GM12872 (cell line): ENCODE data around the gene CDH5.

ENCODE experiments used
- TF ChIP-seq, protein P1 (sequence below): IDR thresholded peaks from 3 replicates; pipeline ENCODE4 v1.5.1; 2011; ENCODE audit warnings: low read depth, mild to moderate bottlenecking, low read length, moderate library complexity; ENCODE audit not compliant: insufficient read depth

CDH5 gene

DNA sequence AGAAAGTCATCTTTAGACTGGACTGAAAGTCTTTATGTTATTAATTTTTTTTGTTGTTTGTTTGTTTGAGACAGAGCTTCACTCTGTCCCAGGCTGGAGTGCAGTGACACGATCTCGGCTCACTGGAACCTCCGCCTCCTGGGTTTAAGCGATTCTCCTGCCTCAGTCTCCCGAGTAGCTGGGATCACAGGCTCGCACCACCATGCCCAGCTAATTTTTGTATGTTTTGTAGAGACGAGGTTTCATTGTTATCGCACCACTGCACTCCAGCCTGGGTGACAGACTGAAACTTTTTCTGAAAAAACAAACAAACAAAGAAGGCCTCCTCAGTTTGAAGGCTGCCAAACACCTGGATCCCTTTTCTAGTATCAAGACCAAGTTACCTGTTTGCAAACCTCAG, 65.3 kb downstream of the CDH5 start:
- TF ChIP-seq, protein P1, sequence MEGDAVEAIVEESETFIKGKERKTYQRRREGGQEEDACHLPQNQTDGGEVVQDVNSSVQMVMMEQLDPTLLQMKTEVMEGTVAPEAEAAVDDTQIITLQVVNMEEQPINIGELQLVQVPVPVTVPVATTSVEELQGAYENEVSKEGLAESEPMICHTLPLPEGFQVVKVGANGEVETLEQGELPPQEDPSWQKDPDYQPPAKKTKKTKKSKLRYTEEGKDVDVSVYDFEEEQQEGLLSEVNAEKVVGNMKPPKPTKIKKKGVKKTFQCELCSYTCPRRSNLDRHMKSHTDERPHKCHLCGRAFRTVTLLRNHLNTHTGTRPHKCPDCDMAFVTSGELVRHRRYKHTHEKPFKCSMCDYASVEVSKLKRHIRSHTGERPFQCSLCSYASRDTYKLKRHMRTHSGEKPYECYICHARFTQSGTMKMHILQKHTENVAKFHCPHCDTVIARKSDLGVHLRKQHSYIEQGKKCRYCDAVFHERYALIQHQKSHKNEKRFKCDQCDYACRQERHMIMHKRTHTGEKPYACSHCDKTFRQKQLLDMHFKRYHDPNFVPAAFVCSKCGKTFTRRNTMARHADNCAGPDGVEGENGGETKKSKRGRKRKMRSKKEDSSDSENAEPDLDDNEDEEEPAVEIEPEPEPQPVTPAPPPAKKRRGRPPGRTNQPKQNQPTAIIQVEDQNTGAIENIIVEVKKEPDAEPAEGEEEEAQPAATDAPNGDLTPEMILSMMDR = no peak

DNA sequence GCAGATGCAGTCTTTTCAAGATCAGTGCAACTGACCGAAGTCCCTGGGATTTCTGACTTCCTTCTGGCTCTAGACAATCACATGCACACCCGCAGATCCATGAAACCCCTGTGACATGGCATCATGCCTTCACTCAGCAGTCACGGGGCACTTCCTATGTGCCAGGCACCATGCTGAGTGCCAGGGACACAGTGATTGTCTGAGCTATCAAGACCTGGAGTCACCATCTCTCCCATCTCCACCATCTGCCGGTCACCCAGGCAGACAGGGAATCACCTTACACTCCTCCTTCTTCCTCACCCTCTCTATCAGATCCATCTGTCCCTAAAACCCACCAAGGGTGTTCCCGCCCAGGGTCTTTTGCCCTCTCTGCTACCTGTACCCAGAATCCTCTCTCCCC, 65.9 kb downstream of the CDH5 start:
- TF ChIP-seq, protein P1 = no peak

DNA sequence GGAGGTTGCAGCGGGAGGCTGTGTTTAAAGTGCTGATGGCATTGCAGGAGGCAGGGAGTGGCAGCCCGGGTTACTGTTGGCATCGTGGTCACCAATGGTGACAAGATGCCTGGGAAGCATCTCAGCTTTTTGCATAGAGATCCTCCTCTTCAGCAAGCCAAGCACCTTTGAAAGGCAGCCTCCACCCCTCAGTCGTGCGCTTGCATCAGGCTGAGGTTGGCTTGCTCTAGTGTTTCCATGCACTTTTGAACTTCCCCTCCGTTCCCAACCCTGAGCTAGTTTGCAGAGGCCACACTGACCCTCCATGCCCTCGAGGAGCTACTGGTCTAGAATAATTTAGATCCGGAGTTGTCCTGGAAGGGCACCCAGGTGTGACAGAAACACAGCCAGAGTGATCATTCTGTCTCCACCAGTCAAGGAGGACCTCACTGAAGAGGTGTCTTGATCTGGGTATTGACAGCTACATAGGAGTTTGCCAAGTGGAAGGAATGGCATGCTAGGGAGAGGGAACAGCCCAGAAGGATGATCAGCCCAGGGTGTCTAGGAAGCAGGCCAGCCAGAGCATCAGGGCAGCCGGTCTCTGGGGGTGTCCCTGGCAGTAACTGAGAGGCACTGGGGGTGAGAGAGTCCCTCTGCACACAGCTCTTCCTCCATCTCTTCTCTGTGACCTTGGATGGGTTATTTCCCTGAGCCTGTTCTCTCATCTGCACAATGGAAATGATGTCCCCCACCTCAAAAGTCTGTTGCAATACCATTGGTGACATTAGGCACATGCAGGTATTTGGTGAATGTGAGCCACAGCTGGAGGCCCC, 68.3 kb downstream of the CDH5 start:
- TF ChIP-seq, protein P1 = no peak

DNA sequence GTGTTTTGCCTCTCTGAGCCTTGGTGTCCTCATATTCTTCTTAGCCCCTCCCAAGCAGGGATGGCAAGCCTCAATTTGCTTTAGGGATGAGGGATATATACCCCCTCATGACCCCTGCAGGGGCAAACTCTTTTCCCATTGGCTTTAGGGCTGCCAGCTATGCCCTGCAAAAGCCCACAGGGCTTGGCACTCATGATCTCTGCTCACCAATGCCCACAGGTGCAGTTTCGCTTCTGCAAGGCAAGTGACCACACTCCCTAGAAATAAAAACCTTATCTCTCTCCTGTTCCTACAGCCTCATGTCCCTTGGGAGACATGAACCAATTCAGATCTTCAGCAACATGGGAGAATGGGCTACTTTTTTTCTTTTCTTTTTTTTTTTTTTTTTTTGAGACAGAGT, 69.4 kb downstream of the CDH5 start:
- TF ChIP-seq, protein P1 = no peak

DNA sequence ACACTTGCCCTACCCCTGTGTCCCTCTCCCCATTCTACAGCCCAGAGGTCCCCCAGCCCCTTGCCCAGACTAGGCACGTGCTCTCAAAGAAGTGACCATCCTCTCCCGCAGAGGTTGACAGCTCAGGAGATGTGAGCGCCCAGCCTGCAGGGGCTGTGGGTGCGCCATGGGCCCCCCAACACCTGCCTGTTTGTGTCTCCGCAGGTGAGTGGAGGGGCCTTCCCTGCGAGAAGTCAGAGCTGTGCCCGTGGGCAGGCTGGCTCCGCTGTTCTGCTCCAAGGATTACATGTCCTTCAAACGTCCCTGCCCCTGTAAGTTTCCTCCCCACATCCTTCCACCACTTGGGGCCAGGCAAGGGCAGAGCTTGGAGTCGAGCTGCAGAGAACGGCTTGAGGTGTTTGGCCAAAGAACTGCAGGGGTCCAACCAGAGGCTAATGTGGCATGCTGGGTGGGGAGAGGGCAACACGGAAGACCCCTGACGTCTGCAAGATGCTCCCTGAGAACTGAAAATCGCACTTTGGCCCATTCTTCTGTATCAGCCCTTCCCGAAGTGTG, 71.0 kb downstream of the CDH5 start:
- TF ChIP-seq, protein P1 = no peak

DNA sequence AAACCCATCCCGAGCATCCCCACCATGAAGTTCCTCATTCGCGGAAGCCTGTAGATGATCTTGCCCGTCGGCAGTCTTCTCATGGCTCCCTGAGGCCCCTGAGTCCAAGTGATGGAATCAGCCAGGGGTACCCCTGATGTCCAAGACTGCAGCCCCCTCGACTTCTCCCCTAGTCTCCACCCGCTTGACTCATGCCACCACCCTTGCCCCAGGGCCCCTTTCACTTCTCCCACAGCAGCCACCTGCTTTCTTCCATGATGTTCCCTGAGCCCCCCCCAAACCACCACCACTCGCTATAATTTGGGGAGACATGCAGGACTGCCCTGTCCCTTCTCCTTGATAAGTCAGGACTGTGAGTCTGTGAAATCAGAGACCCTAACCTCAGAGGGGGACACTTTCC, 72.0 kb downstream of the CDH5 start:
- TF ChIP-seq, protein P1 = no peak

DNA sequence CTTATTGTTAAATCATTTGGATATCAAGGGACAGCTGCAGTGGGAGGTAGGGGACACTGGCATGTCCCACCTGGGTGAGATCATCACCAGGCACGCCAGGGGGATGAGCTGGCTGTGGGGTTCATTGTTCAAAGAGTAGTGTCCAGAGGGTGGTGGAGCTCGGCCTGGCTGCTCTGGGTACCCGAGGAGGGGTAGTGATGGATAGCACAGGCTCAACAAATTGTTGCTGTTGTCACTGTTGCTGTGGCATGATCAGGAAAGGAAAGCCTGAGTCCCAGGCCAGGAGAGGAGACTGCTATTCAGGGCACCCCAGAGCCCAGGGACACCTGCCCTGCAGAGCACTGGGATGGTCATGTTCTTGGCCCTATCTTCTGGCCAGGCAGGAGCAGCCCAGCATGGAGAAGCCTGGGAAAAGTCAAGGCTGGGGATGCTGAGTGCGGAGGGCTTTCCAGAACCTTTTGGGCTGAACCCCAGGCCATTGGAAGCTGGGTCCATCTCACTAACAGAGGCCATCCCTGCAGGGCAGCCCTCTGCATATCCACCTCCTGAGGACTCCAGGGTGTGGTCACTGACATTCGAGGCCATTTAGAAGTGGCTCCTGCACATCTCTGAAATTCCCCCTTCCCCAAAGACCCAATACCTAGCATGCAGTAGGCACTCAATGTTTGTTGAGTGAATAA, 72.7 kb downstream of the CDH5 start:
- TF ChIP-seq, protein P1 = no peak
